ENCODE measurements around the gene ORC5. TPM values are rescaled to one million over a fixed set of nuclear protein-coding genes. Genes with fewer than 3 reads are reported as not detected.

ORC5 gene
- total and polyA plus RNA-seq, 2 donors (not counting 1 experiment from before 2014, with no cell fraction given), result 12.1 to 18.8 TPM

DNA sequence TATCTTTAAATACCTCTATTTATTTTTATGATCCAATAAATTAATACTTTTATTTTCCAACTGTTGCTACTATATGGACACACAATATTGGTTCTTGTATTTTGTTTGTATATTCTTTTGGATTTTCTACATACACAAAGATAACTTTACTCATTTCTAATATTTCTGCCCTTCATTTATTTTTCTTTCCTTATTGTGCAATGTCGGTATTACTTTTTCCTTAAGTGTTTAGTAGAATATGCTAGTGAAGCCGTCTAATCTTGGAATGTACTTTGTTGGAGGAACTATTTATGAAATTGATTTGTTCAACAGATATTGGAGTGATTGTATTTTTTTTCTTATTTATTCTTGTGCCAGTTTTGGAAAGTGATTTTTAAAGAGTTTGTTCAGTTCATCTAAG, 94.0 kb downstream of the ORC5 start:
- H3K4me3 ChIP-seq (replicated peaks in 1 of 4; ENCODE audit: control extremely low read depth in 1 of 4, insufficient read depth in 1 of 4, low read depth in 3 of 4, low read length in 4 of 4), result no peak overlapping the region
- TF ChIP-seq, protein P1, sequence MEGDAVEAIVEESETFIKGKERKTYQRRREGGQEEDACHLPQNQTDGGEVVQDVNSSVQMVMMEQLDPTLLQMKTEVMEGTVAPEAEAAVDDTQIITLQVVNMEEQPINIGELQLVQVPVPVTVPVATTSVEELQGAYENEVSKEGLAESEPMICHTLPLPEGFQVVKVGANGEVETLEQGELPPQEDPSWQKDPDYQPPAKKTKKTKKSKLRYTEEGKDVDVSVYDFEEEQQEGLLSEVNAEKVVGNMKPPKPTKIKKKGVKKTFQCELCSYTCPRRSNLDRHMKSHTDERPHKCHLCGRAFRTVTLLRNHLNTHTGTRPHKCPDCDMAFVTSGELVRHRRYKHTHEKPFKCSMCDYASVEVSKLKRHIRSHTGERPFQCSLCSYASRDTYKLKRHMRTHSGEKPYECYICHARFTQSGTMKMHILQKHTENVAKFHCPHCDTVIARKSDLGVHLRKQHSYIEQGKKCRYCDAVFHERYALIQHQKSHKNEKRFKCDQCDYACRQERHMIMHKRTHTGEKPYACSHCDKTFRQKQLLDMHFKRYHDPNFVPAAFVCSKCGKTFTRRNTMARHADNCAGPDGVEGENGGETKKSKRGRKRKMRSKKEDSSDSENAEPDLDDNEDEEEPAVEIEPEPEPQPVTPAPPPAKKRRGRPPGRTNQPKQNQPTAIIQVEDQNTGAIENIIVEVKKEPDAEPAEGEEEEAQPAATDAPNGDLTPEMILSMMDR (conservative IDR thresholded peaks at IDR 0.05 in 1 of 2, IDR thresholded peaks at IDR 0.05 in 1 of 2; ENCODE audit: low read depth in 1 of 2, low read length in 2 of 2), result no peak
- no peak for TF ChIP-seq EZH2 (IDR thresholded peaks at IDR 0.05; ENCODE audit: low read length, missing control alignments)
- H3K4me2 ChIP-seq (ENCODE audit: extremely low read depth, insufficient read depth, low read length), result no peak overlapping the region
- H3K9me3 ChIP-seq (ENCODE audit: control insufficient read depth, insufficient read depth, low read depth, low read length), result no peaks in the 10 kb centered on the region
- no peaks in the 10 kb centered on the region for H3K79me2 ChIP-seq (ENCODE audit: control insufficient read depth, insufficient read depth, low read length)
- no peaks in the 10 kb centered on the region for H3K27me3 ChIP-seq (ENCODE audit: control insufficient read depth, insufficient read depth, low read length)
- no peak overlapping the region for H3K27ac ChIP-seq (ENCODE audit: insufficient read depth, low read length)
- H3K4me1 ChIP-seq (ENCODE audit: control insufficient read depth, extremely low read depth, insufficient read depth, low read length), result no peaks in the 10 kb centered on the region
- no peak overlapping the region for H3K9ac ChIP-seq (ENCODE audit: insufficient read depth, low read length)
- no peaks in the 10 kb centered on the region for H4K20me1 ChIP-seq (ENCODE audit: control insufficient read depth, extremely low read depth, insufficient read depth, low read length)
- no peak for DNase-seq (ENCODE audit: low read depth in 2 of 2)
- no peaks in the 10 kb centered on the region for H3K36me3 ChIP-seq (ENCODE audit: control insufficient read depth, insufficient read depth, low read length)
- no peak overlapping the region for H2AFZ ChIP-seq (ENCODE audit: low read length)

DNA sequence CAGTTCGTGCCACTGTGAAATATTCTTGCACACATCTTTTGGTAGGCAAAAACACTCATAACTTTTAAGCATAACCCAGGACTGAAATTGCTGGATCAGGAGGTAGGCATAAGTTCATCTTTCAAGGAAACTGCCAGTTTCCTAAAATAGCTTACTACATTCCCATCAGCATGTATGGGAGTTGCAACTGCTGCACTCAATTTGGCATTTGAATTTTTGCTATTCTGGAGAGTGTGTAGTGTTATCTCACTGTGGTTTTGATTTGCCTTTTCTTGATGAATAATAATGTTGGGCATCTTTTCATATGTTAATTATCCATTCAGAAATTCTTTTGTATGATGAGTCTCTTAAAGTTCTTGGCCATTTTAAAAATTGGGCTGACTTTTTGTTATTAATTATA, 95.2 kb downstream of the ORC5 start:
- H3K4me3 ChIP-seq (replicated peaks in 1 of 4; ENCODE audit: control extremely low read depth in 1 of 4, insufficient read depth in 1 of 4, low read depth in 3 of 4, low read length in 4 of 4), result no peak overlapping the region
- peak in 1 of 2 donors; percentile 20 for DNase-seq (ENCODE audit: low read depth in 2 of 2)
- H3K79me2 ChIP-seq (ENCODE audit: control insufficient read depth, insufficient read depth, low read length), result no peaks in the 10 kb centered on the region
- H3K4me2 ChIP-seq (ENCODE audit: extremely low read depth, insufficient read depth, low read length), result no peak overlapping the region
- H3K27me3 ChIP-seq (ENCODE audit: control insufficient read depth, insufficient read depth, low read length), result no peaks in the 10 kb centered on the region
- H2AFZ ChIP-seq (ENCODE audit: low read length), result no peak overlapping the region
- no peak overlapping the region for H3K27ac ChIP-seq (ENCODE audit: insufficient read depth, low read length)
- H3K9ac ChIP-seq (ENCODE audit: insufficient read depth, low read length), result no peak overlapping the region
- no peaks in the 10 kb centered on the region for H3K4me1 ChIP-seq (ENCODE audit: control insufficient read depth, extremely low read depth, insufficient read depth, low read length)
- H3K36me3 ChIP-seq (ENCODE audit: control insufficient read depth, insufficient read depth, low read length), result no peaks in the 10 kb centered on the region
- no peaks in the 10 kb centered on the region for H4K20me1 ChIP-seq (ENCODE audit: control insufficient read depth, extremely low read depth, insufficient read depth, low read length)
- H3K9me3 ChIP-seq (ENCODE audit: control insufficient read depth, insufficient read depth, low read depth, low read length), result no peaks in the 10 kb centered on the region
- TF ChIP-seq EZH2 (IDR thresholded peaks at IDR 0.05; ENCODE audit: low read length, missing control alignments), result no peak
- TF ChIP-seq, protein P1 (conservative IDR thresholded peaks at IDR 0.05 in 1 of 2, IDR thresholded peaks at IDR 0.05 in 1 of 2; ENCODE audit: low read depth in 1 of 2, low read length in 2 of 2), result no peak

DNA sequence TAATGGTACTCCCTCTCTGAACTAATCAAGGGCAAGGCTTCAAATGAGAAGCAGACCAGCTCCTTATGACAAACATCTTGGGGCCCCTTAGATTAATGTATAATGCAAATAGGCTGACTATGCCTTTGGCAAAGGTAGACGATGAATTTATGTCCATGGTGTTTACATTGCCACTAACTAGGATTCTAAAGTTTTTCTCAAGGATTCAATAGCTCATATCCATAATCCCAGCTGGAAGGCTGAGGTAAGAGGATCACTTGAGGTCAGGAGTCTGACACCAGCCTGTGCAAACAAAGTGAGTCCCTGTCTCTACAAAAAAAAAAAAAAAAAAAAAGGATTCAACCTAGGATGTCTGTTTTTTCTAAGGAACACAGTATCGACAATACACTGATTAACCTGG, 96.5 kb downstream of the ORC5 start:
- H3K27ac ChIP-seq (ENCODE audit: insufficient read depth, low read length), result no peak overlapping the region
- no peaks in the 10 kb centered on the region for H3K9me3 ChIP-seq (ENCODE audit: control insufficient read depth, insufficient read depth, low read depth, low read length)
- no peak overlapping the region for H3K4me3 ChIP-seq (replicated peaks in 1 of 4; ENCODE audit: control extremely low read depth in 1 of 4, insufficient read depth in 1 of 4, low read depth in 3 of 4, low read length in 4 of 4)
- no peak overlapping the region for H3K4me2 ChIP-seq (ENCODE audit: extremely low read depth, insufficient read depth, low read length)
- H2AFZ ChIP-seq (ENCODE audit: low read length), result no peak overlapping the region
- no peaks in the 10 kb centered on the region for H3K27me3 ChIP-seq (ENCODE audit: control insufficient read depth, insufficient read depth, low read length)
- no peaks in the 10 kb centered on the region for H3K4me1 ChIP-seq (ENCODE audit: control insufficient read depth, extremely low read depth, insufficient read depth, low read length)
- H4K20me1 ChIP-seq (ENCODE audit: control insufficient read depth, extremely low read depth, insufficient read depth, low read length), result no peaks in the 10 kb centered on the region
- no peak overlapping the region for H3K9ac ChIP-seq (ENCODE audit: insufficient read depth, low read length)
- H3K36me3 ChIP-seq (ENCODE audit: control insufficient read depth, insufficient read depth, low read length), result no peaks in the 10 kb centered on the region
- no peaks in the 10 kb centered on the region for H3K79me2 ChIP-seq (ENCODE audit: control insufficient read depth, insufficient read depth, low read length)
- TF ChIP-seq, protein P1 (conservative IDR thresholded peaks at IDR 0.05 in 1 of 2, IDR thresholded peaks at IDR 0.05 in 1 of 2; ENCODE audit: low read depth in 1 of 2, low read length in 2 of 2), result no peak
- TF ChIP-seq EZH2 (IDR thresholded peaks at IDR 0.05; ENCODE audit: low read length, missing control alignments), result no peak
- no peak for DNase-seq (ENCODE audit: low read depth in 2 of 2)

Measured in fibroblast of lung (primary cell).